ENCODE results near the gene SH3GL1.

- TF ChIP-seq FOSL2 (IDR thresholded peaks at IDR 0.05; ENCODE audit: borderline replicate concordance, low read depth) (no peak), RAD21 (IDR thresholded peaks at IDR 0.05; ENCODE audit: low read length) (no peak), GABPA (IDR thresholded peaks at IDR 0.05; ENCODE audit: low read depth) (no peak), CTCF (IDR thresholded peaks at IDR 0.05) (no peak), EP300 (IDR thresholded peaks at IDR 0.05; ENCODE audit: borderline replicate concordance in 1 of 2, low read depth in 1 of 2, low read length in 1 of 2) (no peak), RXRA (IDR thresholded peaks at IDR 0.05; ENCODE audit: borderline replicate concordance, low read depth) (no peak), POLR2AphosphoS5 (IDR thresholded peaks at IDR 0.05; ENCODE audit: low read depth, low read length) (no peak), EZH2phosphoT487 (IDR thresholded peaks at IDR 0.05; ENCODE audit: borderline replicate concordance, low read depth) (no peak), CHD2 (IDR thresholded peaks at IDR 0.05; ENCODE audit: low read length, partially characterized antibody) (no peak), SIN3A (IDR thresholded peaks at IDR 0.05; ENCODE audit: borderline replicate concordance, low read depth, low read length) (no peak)
These were observed 9.6 kb downstream of the SH3GL1 start for GRCh38 chr19:4390567-4391305.
